B cell (primary cell): ENCODE results near the gene OTOP3. TPM values are rescaled to one million over a fixed set of nuclear protein-coding genes. Genes with fewer than 3 reads are reported as not detected.

Source experiments
- ATAC-seq: fragments of 200-7000 bp; cut with Tn5 transposase; one replicate; pipeline ENCODE4 v1.10.0; 2021; ENCODE audit warnings: low read depth, mild to moderate bottlenecking, moderate number of reproducible peaks, moderate library complexity
- CTCF ChIA-PET: fragments of 350-600 bp; sonication (Branson Sonifier 250); formaldehyde crosslinking; loops from one replicate; lab custom pipeline; 2021; ENCODE audit warnings: antibody characterized with exemption, inconsistent platforms; lab: Charles Lee
- POLR2A ChIA-PET: fragments of 350-600 bp; sonication (Branson Sonifier 250); formaldehyde crosslinking; loops from one replicate; lab custom pipeline; 2021; ENCODE audit warnings: antibody characterized with exemption; lab: Charles Lee
- DNase-seq: peaks from one replicate; pipeline ENCODE4 v3.0.0; 2013
- H2AFZ ChIP-seq: 2 replicates; pipeline ENCODE4 v1.6.1; 2012; ENCODE audit warnings: mild to moderate bottlenecking, low read depth, low read length; ENCODE audit not compliant: insufficient read depth, poor library complexity, severe bottlenecking
- H3K27ac ChIP-seq, 2 donors: 1 replicate in 1 of 2; 2 replicates in 1 of 2; pipeline ENCODE4 v1.5.1; 2012 to 2013; ENCODE audit warnings: low read length in 2 of 2, mild to moderate bottlenecking in 2 of 2, moderate library complexity in 1 of 2
- H3K27me3 ChIP-seq, 4 experiments: fragments of 200-600 bp in 1 of 4; sonication (generic) in 1 of 4; replicated peaks in 1 of 4; 1 replicate in 2 of 4; 2 replicates in 2 of 4; pipeline versions ENCODE4 v1.6.1 to v1.7.0; 2013 to 2016; ENCODE audit warnings: low read length in 3 of 4, mild to moderate bottlenecking in 2 of 4, mixed read lengths in 1 of 4, moderate library complexity in 1 of 4; ENCODE audit not compliant: insufficient read depth in 4 of 4, control insufficient read depth in 3 of 4; ENCODE audit errors: control extremely low read depth in 1 of 4
- H3K36me3 ChIP-seq, 2 experiments: replicated peaks in 1 of 2; 1 replicate in 1 of 2; 2 replicates in 1 of 2; pipeline versions ENCODE4 v1.6.1 to v1.7.1; 2013; ENCODE audit warnings: low read length in 1 of 2; ENCODE audit not compliant: insufficient read depth in 2 of 2, control insufficient read depth in 1 of 2; ENCODE audit errors: control extremely low read depth in 1 of 2, extremely low read depth in 1 of 2
- H3K4me1 ChIP-seq, 2 donors: fragments of 200-600 bp in 1 of 2; sonication (generic) in 1 of 2; 1 replicate in 1 of 2; 2 replicates in 1 of 2; pipeline versions ENCODE4 v1.5.1 to v1.6.1; 2013 to 2017; ENCODE audit warnings: low read length in 2 of 2; ENCODE audit not compliant: control insufficient read depth in 2 of 2, insufficient read depth in 2 of 2
- H3K4me2 ChIP-seq: replicated peaks from 2 replicates; pipeline ENCODE3; 2012; ENCODE audit warnings: mild to moderate bottlenecking, low read depth, low read length; ENCODE audit not compliant: poor library complexity, severe bottlenecking
- H3K4me3 ChIP-seq, 5 experiments: fragments of 200-600 bp in 1 of 5; sonication (generic) in 1 of 5; 1 replicate in 3 of 5; 2 replicates in 2 of 5; pipeline versions ENCODE4 v1.5.1 to v1.7.0; 2011 to 2016; ENCODE audit warnings: low read length in 4 of 5, mild to moderate bottlenecking in 4 of 5, low read depth in 2 of 5, control low read depth in 1 of 5, moderate library complexity in 1 of 5; ENCODE audit not compliant: insufficient read depth in 1 of 5; ENCODE audit errors: control extremely low read depth in 1 of 5, extremely low read depth in 1 of 5
- H3K79me2 ChIP-seq: fragments of 200-600 bp; sonication (generic); one replicate; pipeline ENCODE4 v1.6.0; 2016; ENCODE audit warnings: low read length; ENCODE audit not compliant: control insufficient read depth, insufficient read depth
- H3K9ac ChIP-seq: fragments of 200-600 bp; sonication (generic); 2 replicates; pipeline ENCODE4 v1.6.1; 2017; ENCODE audit warnings: mild to moderate bottlenecking, low read length, moderate library complexity
- H3K9me3 ChIP-seq, 3 donors: one replicate each; pipeline versions ENCODE4 v1.6.1 to v1.7.1; 2013; ENCODE audit warnings: low read length in 2 of 3; ENCODE audit not compliant: control insufficient read depth in 2 of 3, insufficient read depth in 1 of 3; ENCODE audit errors: control extremely low read depth in 1 of 3
- H4K20me1 ChIP-seq: 2 replicates; pipeline ENCODE4 v1.6.0; 2012; ENCODE audit warnings: mild to moderate bottlenecking, low read length; ENCODE audit not compliant: insufficient read depth, control insufficient read depth, poor library complexity, severe bottlenecking
- H3K27ac Mint-ChIP-seq: one replicate; pipeline ENCODE4 v1.8.0; 2021; ENCODE audit warnings: mixed read lengths
- H3K27me3 Mint-ChIP-seq: one replicate; pipeline ENCODE4 v1.8.0; 2021; ENCODE audit warnings: mixed read lengths
- H3K4me1 Mint-ChIP-seq: one replicate; pipeline ENCODE4 v1.8.0; 2021; ENCODE audit warnings: mixed read lengths
- H3K4me3 Mint-ChIP-seq: one replicate; pipeline ENCODE4 v1.8.0; 2021; ENCODE audit warnings: mixed read lengths
- H3K9me3 Mint-ChIP-seq: one replicate; pipeline ENCODE4 v1.8.0; 2022; ENCODE audit warnings: mixed read lengths; ENCODE audit not compliant: insufficient read depth
- CTCF ChIP-seq: fragments of 200-600 bp; IDR thresholded peaks from one replicate; pipeline ENCODE4 v1.8.0; 2022; ENCODE audit warnings: antibody characterized with exemption, mild to moderate bottlenecking
- EZH2 ChIP-seq: IDR thresholded peaks from 2 replicates; pipeline ENCODE4 v1.6.1; 2012; ENCODE audit warnings: borderline replicate concordance, low read depth, mild to moderate bottlenecking, moderate library complexity, low read length; ENCODE audit not compliant: insufficient read depth, poor library complexity, severe bottlenecking
- WGBS: methylation state at CpG from one replicate; pipeline ENCODE4 v1.1.5; 2013; ENCODE audit warnings: missing lambda C conversion rate; ENCODE audit not compliant: insufficient coverage; 5-methylcytosine and 5-hydroxymethylcytosine counted together
- intact Hi-C: fragments of 100-400 bp; cut with micrococcal nuclease; formaldehyde crosslinking; loops from one replicate; pipeline ENCODE4 v1.10.0; 2022
- polyA plus RNA-seq: library from polyadenylated mRNA; depleted of rRNA; stranded (reverse); fragments of >200 nt; gene quantifications from 2 replicates; pipeline ENCODE4 v1.2.3, GENCODE V29; 2012
- total RNA-seq, 2 donors: library from RNA; stranded (reverse); fragments of 120-200 nt in 1 of 2; gene quantifications; 1 replicate in 1 of 2; 2 replicates in 1 of 2; pipeline versions ENCODE4 v1.2.3 to v1.2.4, GENCODE V29; 2013 to 2022

Gene OTOP3
- total and polyA plus RNA-seq, 2 donors (not counting 1 experiment from before 2014, with no cell fraction given): not detected

- Histone ChIP-seq H3K4me3 (peak overlapping the region; percentile 60 to 73 (median 63)), H3K27me3 (peaks cover 0 to 48% (median 11%) of the 10 kb centered on the region in 4 experiments), H3K9ac (peak overlapping the region; percentile 69), H3K9me3 (peaks cover 0 to 4% (median 0%) of the 10 kb centered on the region in 3 donors), H3K27ac (no peak overlapping the region), H4K20me1 (no peaks in the 10 kb centered on the region), H3K4me2 (peak overlapping the region; percentile 88), H3K4me1 (peaks cover 11 to 16% of the 10 kb centered on the region in 2 donors), H3K79me2 (no peaks in the 10 kb centered on the region), H3K36me3 (no peaks in the 10 kb centered on the region), H2AFZ (peak overlapping the region; percentile 76)
- H3K27ac Mint-ChIP-seq: peak overlapping the region; percentile 76
- peak overlapping the region; percentile 94 for H3K4me3 Mint-ChIP-seq
- DNase-seq (no peak), ATAC-seq (no peak)
- H3K27me3 Mint-ChIP-seq: peaks cover 23% of the 10 kb centered on the region
- ChIA-PET CTCF (interaction anchor here (3.5 kb wide), 1 partner anchor 20 kb away, joined by 24 read pairs; no protein-coding TSS in a partner anchor), POLR2A (no interaction called here)
- intact Hi-C loops: no loop called here
- H3K9me3 Mint-ChIP-seq: no peaks in the 10 kb centered on the region
- TF ChIP-seq EZH2 (no peak), CTCF (no peak)
- H3K4me1 Mint-ChIP-seq: peaks cover 11% of the 10 kb centered on the region
- 59% methylated on average over 10 of the region's 16 CpGs for WGBS
Measured at GRCh38 chr17:74981318-74981978, 45.8 kb downstream of the OTOP3 start.

GRCh38 chr17:74981979-74982662 is 46.4 kb downstream of the OTOP3 start:
- peaks cover 16 to 23% of the 10 kb centered on the region in 2 donors for H3K4me1 ChIP-seq
- WGBS: under 1% methylated on average over 61 of the region's 61 CpGs
- ATAC-seq (peak; percentile 94), DNase-seq (peak; percentile 81)
- H3K79me2 ChIP-seq: no peaks in the 10 kb centered on the region
- TF ChIP-seq EZH2: no peak
- no peak for TF ChIP-seq CTCF
- H4K20me1 ChIP-seq: no peaks in the 10 kb centered on the region
- ChIA-PET POLR2A (no interaction called here), CTCF (interaction anchor here (0.9 to 1.4 kb wide), 2 partner anchors 20 to 24 kb away, joined by 3 to 4 read pairs; no protein-coding TSS in a partner anchor)
- Mint-ChIP-seq H3K4me3 (peak overlapping the region; percentile 94), H3K27me3 (peaks cover 24% of the 10 kb centered on the region), H3K4me1 (peaks cover 15% of the 10 kb centered on the region), H3K9me3 (no peaks in the 10 kb centered on the region), H3K27ac (peak overlapping the region; percentile 76)
- intact Hi-C loops: loop anchor here (1.0 kb wide), 1 partner anchor 30 kb away; the partner anchor contains the start of gene MRPL58
- H3K36me3 ChIP-seq: no peaks in the 10 kb centered on the region
- peak overlapping the region; percentile 76 for H2AFZ ChIP-seq
- no peak overlapping the region for H3K27ac ChIP-seq
- peak overlapping the region; percentile 60 to 73 (median 63) for H3K4me3 ChIP-seq
- peak overlapping the region; percentile 69 for H3K9ac ChIP-seq
- H3K27me3 ChIP-seq: peaks cover 0 to 55% (median 13%) of the 10 kb centered on the region in 4 experiments
- H3K9me3 ChIP-seq: peaks cover 0 to 7% (median 0%) of the 10 kb centered on the region in 3 donors
- peak overlapping the region; percentile 88 for H3K4me2 ChIP-seq
